HG03469 (cell line): ENCODE measurements around the gene CPA2.
A peak's percentile ranks its signal among the peaks of the same experiment; 100 is the strongest.

ENCODE experiments used
- ATAC-seq: cut with Tn5 transposase; IDR thresholded peaks from one replicate; pipeline ENCODE4 v1.9.1; 2021; ENCODE audit warnings: mild to moderate bottlenecking, moderate library complexity, moderate number of reproducible peaks; ENCODE audit not compliant: unreplicated experiment

CPA2 gene

DNA sequence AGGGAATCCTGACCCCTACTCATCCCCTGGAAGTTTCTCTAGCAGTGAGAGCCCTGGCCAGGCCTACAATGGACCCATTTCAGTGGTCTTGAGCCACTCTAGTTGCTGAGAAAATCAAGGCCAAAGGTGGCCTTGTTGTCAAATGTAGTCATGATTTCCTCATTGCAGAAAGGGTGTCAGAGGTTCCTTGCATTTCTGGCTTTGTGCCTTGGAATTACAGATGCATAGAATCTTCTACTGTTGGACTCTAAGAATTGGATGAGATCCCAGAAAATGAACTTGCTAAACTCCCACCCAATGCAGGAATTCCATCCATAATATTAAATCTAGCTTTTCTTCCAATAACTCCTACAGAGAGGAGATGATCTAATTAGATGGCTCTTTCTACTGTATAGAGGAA, 12.2 kb downstream of the CPA2 start:
- ATAC-seq = no peak

DNA sequence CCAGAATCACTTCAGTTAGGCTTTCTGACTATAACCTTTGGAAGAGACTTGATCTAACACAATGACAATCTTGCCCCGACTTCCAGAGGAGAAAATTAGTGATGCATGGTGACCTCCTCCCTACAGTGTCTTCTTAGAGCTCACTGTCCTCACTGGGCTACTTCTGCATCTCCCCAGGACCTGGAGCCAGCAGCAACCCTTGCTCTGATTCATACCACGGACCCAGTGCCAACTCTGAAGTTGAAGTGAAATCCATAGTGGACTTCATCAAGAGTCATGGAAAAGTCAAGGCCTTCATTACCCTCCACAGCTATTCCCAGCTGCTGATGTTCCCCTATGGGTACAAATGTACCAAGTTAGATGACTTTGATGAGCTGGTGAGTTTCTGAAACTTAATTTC, 12.6 kb downstream of the CPA2 start:
- no peak for ATAC-seq

DNA sequence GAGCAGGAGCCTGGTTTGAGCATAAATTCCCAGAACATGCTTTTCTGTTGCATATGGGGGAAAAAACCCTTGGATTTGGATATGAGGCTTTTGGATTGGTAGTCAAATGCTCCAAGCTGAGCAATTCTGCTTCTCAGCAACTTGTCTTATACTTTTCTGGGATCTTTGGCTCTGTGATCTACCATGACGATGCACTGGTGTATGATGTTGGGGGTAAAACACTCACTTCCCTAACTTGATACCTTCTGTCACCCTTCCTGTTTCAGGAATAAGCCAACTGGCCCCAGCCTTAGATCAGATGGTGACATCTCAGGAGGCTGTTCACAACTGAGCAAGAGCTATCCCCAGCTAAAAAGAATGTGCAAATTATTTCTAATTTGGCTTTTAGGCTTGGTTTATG, 13.2 kb downstream of the CPA2 start:
- ATAC-seq = no peak

DNA sequence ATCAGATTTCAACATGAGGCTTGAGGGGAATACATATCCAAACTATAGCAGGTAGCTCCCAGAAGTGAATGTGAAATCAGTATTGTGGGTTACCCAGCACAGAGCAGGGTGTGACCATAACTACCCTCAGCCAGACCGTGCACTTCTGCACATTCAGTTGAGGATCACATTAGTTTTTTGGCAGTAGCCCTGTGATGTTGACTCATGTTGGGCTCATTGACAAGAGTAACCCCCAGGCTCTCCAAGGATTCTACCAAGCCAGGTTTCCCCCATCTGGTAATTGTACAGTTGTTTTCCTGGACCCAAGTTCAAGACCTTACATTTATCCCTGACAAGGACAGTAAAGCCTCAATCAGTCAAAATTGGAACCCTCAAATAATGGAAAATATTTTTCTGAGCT, 14.6 kb downstream of the CPA2 start:
- ATAC-seq = no peak

DNA sequence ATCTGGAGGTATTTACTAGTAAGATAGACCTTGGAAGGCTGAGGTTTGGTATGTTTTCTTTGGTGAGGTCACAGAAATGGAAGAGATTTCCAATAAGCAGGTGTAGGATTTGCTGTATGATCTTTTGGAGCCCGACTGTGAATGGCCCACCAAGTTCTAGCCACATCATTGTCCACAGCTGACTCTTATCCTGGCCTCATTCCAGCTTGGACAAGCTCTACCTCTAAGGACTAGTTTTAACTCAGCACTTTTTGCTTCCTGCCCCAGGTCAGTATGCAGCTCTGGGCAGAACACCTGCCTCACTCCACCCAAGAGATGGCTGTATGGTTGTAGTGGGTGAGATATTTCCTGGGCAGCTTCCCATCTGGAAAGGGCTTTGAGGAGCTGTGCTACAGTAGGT, 20.2 kb downstream of the CPA2 start:
- no peak for ATAC-seq

DNA sequence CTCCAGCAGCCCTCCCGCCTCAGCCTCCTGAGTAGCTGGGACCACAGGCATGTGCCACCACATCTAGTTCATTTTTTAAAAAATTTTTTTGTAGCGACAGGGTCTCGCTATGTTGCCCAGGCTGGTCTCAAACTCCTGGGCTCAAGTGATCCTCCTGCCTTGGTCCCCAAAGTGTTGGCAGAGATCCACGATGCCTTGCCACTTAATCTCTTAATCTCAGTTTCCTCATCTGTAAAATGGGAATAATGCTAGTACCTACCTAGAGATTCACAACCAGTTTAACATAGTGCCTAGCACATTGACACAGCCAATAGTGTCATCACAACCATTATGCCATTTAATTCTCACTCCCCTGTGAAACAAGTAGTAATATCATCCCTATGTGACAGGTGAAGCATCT, 21.5 kb downstream of the CPA2 start:
- no peak for ATAC-seq

DNA sequence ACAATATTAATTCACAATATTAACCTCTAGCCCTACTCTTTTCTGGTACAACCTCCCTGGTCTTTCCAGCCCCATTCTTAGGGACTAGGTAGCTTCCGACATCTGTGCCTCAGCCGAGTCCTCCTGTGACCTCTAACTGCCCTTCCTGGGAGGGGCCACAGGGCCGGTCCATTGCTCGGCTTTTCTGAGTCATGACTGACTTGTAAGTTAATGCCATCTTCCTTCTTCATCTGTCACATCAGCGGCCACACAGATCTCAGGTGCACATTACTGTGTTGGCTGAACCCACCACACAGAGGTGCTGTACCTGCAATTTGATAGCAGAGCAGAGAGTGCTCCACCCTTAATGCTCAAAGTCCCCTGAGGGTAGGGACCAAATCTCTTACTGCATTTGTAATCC, 22.2 kb downstream of the CPA2 start:
- no peak for ATAC-seq

DNA sequence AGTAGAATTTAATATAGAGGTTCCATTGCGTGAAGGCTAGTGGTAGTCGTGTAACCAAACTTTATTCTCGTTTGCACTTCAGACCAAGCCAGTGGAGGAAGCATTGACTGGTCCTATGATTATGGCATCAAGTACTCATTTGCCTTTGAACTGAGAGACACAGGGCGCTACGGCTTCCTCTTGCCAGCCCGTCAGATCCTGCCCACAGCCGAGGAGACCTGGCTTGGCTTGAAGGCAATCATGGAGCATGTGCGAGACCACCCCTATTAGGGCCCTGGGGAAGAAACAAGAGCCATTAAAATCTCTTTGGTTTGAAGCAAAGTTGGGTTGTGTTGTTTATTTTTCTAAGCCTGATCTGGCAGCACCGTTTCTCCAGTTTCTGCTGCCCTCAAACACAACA, 22.8 kb downstream of the CPA2 start:
- ATAC-seq = no peak

DNA sequence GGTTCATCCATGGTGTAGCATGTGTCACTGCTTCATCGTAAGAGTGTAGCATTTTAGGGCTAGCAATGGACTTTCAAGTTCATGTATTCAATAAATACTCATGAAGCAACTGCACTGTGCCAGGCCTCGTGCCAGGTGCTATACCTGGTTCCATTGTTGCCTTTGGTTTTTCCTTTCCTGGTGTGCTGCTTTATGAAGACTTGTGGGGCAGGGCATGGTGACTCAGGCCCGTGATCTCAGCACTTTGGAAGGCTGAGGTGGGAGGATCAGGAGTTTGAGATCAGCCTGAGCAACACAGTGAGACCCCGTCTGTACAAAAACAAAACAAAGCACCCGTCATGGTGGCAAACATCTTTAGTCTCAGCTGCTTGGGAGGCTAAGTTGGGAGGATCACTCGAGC, 24.1 kb downstream of the CPA2 start:
- ATAC-seq = no peak

DNA sequence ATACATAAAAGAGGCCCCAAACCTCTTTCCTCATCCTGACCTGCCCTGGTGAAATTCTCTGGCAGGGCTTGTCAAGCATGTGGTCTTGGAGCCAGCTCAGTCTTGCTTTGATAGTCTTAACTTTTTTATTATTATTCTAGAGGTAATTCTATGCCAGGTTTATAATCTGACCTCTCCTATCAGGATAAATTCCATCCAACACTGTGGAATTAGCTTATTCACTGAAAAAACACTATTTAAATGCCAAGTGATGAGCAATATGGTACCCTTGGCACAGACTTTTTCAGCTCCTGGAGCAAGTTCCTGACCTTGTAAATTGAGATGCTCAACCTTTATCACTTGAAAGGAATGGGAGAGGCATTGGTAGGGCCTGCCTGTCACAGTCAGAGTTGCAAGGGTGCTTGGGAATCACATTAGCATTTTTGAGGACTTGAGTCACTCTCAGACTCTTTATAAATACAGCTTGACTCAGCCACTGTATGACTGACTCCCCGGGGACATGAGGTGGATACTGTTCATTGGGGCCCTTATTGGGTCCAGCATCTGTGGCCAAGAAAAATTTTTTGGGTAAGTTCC, 26.1 kb downstream of the CPA2 start, which contains the start of gene CPA4:
Gene CPA4 (plus strand): TSS at position 480 of the 576 bp plus-strand sequence. CDS start 20 bp downstream, at position 500.
- ATAC-seq = no peak

DNA sequence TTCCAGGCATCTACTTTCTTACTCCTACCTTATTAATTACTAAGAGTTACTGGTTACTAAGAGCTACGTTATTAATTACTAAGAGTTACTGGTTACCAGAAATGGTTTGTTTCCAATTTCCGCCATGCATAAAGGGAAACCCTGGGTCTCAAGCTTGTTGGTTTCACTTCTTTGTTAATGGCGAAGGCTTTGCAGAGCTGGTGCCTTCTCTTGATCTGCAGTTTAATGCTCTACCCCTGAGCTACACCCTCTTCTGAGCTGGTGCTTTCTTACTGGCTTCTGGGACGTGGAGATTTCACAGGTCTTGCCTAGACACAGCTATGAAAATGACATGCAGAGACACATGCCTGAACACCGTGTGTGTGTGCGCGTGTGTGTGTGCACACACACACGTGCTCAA, 26.9 kb downstream of the CPA2 start:
- ATAC-seq = peak; percentile 36

DNA sequence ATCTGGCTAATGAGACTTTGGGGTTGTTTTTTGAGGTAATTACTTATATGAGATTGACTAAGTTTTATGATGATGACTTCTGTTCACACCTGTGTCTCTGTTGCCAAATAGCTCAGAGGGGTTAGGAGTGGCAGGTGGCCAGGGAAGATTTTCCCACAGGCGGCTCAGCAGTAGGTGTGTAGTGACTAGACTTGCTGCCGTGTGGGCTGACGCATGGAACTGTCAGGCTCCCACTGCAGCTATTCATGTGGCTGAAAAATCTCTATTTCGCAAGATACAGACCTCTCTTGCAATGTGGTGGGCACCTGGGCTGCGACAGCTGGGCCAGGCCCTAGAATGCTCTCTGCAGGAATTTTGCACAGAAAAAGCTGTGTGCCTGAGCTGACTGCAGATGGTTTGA, 27.7 kb downstream of the CPA2 start:
- no peak for ATAC-seq

DNA sequence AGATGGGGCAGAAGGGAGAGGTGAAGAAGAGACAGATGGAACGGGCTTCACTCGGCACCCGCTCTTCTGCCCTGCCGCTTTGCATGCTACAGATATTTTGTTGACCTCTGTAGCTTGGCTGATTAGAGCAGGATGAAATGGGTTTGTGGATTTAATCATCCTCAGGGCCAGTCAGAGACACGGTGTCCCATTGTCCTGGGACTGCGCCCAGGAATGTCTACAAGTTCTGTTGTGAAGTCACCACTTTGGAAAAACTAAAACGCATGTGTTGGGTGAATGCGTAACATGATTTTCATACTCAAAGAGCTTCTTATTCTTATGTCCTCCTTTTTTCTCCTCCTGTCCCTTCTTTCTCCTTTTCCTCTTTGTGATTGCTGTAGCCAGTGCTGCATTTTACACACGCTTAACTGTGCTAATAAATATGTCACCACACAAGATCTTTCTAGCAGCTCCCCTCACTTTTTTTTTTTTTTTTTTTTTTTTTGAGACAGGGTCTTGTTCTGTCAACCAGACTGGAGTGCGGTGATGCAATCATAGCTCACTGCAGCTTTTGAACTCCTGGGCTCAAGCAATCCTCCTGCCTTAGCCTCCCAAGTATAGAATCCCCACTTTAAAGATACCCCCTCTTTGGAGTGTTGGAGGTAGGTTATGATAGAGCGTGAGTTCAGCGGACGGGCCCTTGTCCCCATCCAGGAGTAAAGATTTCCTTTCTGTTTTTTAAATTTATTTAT, 29.7 kb downstream of the CPA2 start:
- ATAC-seq = no peak

DNA sequence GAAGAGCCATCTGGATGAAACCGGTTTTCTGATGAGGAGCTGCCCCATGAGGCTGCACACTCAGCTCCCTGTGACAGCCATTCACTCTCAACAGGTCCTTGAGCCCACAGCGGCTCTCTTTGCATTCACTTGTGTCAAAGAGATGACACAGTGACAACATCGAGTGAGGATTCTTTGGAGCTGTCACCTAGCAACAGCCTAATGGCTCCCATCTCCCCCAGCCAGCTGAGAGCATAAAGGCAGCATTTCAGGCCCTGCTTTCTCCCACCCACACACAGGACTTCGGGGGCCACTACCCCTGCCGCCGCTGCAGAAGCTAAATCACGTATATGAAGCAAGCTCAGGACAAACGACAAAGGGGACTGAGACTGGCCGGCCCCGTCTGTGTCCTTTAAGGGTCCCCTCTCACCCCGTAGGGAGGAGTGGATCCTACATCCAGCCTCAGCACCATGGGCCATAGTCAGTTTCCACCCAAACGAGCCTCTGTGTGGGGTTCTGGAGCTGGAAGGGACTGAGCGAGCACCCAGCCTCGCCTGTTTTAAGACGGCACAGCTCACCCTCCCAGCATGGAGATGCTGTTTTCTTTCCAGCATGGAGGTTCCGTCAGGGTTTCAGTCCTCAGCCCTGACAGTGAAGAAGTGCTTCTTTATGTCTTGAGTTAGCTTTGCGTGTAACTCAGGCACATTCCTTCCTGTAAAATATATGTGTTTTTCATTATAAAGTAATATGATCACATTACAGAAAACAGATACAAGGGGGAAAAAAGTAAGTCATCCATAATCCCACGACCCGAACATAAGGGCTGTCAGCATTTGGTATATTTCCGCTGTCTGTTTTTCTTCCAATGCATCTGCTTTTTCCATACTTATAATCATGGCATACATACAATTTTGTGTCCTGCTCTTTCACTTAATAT, 31.2 kb downstream of the CPA2 start:
- no peak for ATAC-seq

DNA sequence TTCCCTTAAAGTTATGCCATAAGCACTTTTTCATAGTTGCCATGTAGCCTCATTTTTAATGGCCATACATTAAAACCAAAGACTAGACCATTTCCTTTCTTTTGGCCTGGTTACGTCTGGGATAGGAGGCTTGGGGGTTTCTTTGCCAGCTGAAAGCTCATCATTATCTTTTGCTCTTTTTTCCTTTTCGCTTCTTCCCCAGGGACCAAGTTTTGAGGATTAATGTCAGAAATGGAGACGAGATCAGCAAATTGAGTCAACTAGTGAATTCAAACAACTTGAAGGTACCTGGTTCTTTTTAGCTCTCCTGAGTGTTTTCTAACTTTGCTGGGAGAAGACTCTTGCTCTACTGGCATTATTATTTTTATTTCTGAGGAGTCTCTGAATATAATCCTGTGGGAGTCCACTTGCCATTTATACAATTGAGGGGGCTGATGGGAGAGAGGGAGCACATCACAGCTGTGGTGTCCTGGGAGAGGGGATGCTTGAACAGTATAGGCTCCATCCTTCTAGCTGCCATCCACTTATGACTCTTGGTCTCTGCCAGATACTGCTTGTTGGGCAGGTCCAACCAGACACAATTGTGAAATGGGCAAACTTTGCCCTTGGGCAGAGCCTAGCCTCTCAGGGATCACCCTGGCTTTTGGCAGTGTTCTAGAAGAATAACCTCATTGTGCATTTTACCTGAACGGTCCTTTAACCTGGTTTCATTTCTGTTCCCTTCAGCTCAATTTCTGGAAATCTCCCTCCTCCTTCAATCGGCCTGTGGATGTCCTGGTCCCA, 32.1 kb downstream of the CPA2 start:
- ATAC-seq = no peak

DNA sequence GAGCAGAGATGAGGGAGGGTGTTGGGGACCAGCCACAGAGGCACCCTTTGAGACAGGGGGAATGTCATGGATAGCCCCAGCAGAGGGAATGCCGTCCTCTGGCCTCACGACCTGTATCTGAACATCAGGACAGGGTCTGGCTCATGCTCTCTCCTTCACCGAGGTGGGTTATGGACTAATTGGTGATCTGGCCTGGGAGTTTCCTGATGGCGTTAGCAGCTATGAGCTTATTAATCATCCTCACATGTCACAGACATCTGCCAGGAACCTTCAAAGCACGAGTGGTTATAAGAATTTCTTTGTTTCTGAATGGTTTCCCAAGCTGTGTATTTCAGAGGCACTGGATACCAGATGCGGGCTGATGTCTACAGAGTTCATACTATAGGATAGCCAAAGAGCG, 33.2 kb downstream of the CPA2 start:
- ATAC-seq = no peak

DNA sequence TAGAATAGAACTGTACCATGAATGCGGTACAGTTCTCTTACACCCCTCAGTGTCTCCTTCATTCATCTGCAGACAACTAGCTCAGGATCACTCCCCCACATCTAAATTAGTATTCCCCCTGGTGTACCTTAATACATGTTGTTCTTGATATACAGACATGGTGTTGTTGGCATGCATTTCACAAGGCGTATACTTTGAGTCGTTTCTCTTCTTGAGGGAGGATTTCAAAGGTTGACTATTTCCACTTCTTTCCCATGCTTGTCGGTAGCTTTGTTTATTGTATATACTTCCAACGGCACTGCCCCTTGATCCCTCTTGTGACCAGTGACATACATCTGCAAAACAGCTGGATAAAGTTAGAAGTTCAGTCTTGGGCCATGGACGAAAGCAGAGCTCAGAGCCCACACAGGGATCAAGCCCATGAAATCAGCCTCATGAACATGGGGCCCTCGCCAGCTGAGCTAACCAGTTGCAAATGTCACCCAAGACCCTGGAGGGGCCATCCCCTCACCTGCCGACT, 34.9 kb downstream of the CPA2 start:
- ATAC-seq = no peak

DNA sequence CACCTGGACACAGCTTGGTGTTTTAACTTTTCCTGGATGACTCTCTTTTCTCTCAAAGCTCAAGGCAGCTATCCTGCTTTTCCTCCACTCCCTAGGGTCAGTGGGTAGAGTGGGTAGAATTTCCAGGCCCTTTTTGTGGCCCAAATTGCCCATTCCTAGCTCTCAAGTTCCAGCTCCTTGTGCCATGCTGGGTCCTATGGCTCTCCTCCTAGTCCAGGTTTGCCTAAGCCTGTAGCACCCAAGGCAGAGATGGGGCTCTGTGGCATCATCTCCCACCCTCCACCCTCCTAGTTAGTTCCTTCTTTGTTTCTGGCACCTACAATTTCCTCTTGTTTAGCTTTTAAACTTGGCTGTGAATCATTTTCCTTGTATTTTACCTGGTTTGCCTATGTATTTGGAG, 36.0 kb downstream of the CPA2 start:
- ATAC-seq = no peak

DNA sequence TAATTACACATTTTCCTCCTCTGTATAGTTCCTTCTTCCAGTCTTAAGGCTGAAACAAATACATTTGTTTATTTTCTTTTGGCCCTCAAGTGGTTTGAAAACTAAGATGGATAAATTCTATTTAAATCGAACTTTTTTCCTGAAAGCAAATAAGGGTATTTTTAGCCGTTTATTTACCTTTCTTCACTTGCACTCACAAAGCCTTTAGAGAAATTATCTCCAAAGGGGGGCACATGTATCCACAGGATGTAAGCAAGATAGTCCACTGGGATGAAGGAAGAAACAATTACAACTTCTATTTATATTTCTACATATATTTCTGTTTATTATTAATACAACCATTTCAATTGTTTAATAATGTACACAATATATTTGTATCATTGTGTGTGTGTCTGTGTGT, 36.5 kb downstream of the CPA2 start:
- no peak for ATAC-seq

DNA sequence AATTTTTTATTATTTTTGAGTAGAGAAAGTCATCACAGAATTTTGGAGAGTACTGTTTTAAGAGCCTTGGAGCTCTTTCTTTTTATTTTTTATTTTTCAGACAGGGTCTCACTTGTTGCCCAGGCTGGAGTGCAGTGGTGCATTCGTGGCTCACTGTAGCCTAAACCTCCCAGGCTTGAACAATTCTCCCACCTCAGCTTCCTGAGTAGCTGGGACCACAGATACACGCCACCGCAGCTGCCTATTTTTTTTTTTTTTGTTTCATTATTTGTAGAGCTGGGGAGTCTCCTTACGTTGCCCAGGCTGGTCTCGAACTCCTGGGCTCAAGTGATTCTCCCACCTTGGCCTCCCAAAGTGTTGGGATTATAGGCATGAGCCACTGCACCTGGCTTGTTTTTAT, 36.9 kb downstream of the CPA2 start:
- no peak for ATAC-seq

DNA sequence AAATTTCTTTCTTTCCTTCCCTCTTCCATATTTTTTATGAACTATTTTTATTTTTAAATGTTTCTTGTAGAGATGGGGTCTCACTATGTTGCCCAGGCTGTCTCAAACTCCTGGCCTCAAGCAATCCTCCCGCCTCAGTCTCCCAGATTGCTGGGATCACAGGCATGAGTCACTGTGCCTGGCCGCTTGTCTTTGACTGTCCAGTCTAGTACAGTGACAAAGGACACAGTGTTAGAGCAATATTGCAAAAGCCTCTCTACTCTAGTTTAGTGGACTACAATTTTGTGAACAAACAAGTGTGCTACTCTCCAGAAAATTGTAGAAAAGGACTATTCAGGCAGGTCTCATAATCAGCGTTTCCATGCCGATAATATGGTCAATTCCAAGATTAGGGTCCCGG, 37.3 kb downstream of the CPA2 start:
- ATAC-seq = no peak
